ENCODE measurements around the gene LGR5.

- TF ChIP-seq CTCF (conservative IDR thresholded peaks at IDR 0.05; ENCODE audit: low read depth, low read length) = no peak
- no peak for TF ChIP-seq EZH2phosphoT487 (IDR thresholded peaks at IDR 0.05; ENCODE audit: borderline replicate concordance, low read length)
- no peak for TF ChIP-seq EZH2 (IDR thresholded peaks at IDR 0.05; ENCODE audit: low read length, unreplicated experiment)
Observed at GRCh38 chr12:71591601-71592000, 152.0 kb downstream of the LGR5 start.

Measured in PC-3 (cell line).